ENCODE results near the gene GHRL.
"Not testable (repeated sequence)": the region's sequence is repeated elsewhere in the genome, so short reads cannot be mapped to it uniquely, and the experiment has no call there.

GHRL gene

DNA sequence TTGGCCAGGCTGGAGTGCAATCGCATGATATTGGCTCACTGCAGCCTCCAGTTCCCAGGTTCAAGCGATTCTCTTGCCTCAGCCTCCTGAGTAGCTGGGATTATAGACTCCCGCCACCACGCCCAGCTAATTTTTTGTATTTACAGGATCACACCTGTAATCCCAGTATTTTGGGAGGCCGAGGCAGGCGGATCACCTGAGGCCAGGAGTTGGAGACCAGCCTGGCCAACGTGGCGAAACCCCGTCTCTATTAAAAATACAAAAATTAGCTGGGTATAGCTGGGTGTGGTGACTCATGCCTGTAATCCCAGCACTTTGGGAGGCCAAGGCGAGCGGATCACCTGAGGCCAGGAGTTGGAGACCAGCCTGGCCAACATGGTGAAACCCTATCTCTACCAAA lies 20.3 kb downstream of the GHRL start:
- not testable (repeated sequence) for DNase-seq

GRCh38 chr3:10269443-10269842 lies 23.3 kb downstream of the GHRL start:
- no peak for DNase-seq

- no peak for DNase-seq
Observed at GRCh38 chr3:10268930-10269329, 23.8 kb downstream of the GHRL start.

GRCh38 chr3:10268116-10268515 lies 24.6 kb downstream of the GHRL start:
- DNase-seq, result no peak

DNA sequence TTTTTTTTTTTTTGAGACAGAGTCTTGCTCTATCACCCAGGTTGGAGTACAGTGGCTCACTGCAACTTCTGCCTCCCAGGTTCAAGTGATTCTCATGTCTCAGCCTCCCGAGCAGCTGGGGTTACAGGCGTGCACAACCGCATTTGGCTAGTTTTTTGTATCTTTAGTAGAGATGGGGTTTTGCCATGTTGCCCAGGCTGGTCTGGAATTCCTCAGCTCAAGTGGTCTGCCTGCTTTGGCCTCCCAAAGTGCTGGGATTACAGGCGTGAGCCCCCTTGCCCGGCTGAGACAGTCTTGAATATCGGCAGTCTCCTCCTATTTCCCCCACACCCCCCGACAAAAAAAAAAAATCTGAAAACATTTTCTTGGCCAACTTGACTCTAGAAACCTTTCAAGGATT lies 25.8 kb downstream of the GHRL start:
- DNase-seq, result not testable (repeated sequence)

DNA sequence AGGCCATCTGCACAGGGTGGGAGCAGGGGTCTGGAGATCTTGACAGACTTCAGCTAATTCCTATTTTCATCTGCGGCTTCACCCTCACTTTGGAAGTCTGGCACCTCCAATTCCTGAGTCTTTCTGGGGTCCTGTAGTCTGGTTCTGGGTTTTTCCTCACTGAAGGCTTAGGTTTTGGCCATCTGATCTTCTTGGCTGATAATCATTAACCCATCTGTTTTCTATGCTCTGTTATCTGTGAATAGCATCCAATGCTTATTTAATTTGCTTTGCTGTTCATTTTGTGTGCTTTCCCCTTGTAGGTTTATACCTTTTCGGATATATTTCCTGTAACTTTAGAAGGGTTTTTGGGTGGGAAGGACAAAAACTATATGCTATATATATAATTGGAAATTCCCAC lies 26.9 kb downstream of the GHRL start:
- no peak for DNase-seq

- DNase-seq, result peak; percentile 34
Observed at GRCh38 chr3:10263646-10264363, 28.9 kb downstream of the GHRL start.

DNA sequence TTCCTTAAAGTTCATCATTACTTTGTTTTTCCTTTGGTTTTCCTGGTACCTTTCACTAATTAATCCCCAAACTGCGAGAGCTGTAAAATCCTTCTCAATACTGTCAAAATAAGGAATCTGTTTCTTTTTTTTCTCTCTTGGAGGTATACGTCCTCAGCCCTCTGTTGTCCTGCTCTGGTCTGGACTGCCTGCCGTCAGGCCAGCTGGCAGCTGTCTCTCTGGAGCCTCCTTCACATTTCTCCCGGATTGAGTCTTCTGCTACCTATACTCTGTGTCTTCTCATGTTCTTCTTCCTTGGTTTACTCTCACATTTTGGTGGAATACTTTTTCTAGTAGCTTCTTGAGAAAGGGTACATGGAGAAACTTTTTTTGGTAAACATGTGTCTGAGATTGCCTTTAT lies 30.7 kb downstream of the GHRL start:
- DNase-seq, result no peak

- DNase-seq, result no peak
Observed at GRCh38 chr3:10260211-10260701, 32.5 kb downstream of the GHRL start.

DNA sequence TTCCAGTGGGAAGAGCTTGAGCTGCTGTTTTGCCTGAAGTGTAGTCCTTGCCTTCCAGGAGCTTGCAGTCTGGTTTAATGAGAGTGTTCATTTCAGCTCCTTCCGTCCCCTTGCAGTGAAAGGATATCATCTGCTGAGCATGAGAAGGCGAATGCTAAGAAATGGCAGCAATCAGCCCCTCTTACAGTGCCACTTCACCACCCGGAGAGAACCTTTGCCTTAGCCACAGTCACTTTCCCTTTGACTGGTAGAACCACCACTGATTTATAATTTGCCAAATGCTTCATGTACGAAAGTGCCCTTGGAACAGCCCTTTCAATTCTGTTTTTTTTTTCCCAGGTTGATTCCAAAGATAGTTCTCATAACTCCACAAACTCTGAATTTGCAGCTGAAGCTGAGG lies 32.9 kb downstream of the GHRL start:
- no peak for DNase-seq

DNA sequence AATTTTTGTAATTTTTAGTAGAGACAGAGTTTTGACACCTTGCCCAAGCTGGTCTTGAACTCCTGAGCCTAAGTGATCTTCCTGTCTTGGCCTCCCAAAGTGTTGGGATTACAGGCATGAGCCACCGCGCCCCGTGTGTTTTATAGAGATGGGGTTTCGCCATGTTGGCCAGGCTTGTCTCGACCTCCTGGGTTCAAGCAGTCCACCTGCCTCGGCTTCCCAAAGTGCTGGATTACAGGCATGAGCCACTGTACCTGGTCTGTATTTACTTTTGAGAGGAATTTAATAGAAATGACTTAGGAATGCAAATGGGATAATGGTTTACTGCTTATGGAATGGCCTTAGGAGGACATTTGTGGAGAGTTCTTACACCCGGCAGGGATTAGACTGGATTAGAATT lies 33.7 kb downstream of the GHRL start:
- no peak for DNase-seq

GRCh38 chr3:10255835-10256234 lies 36.9 kb downstream of the GHRL start:
- DNase-seq, result no peak

- no peak for DNase-seq
Observed at GRCh38 chr3:10253731-10254130, 39.0 kb downstream of the GHRL start.

DNA sequence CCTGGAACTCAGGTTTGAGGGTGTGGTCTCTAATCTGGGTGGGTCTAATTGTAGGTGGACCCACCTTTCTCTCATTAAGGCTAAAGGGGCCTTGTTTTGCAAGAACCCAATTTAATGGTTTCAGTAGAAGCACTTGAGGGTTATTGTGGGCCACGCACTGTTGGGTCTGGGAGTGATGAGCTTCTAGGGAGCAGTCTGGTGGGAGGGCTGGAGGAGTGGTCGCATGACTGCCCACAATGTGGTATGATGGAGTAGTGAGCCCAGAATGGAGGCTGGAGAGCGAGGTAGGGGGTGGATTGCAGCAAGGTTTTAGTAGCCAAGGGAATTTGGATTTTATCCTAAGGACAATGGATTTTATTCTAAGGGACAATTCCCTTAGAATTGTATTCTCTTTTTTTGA lies 41.7 kb downstream of the GHRL start:
- DNase-seq, result no peak

GRCh38 chr3:10249833-10250232 lies 42.9 kb downstream of the GHRL start:
- no peak for DNase-seq

DNA sequence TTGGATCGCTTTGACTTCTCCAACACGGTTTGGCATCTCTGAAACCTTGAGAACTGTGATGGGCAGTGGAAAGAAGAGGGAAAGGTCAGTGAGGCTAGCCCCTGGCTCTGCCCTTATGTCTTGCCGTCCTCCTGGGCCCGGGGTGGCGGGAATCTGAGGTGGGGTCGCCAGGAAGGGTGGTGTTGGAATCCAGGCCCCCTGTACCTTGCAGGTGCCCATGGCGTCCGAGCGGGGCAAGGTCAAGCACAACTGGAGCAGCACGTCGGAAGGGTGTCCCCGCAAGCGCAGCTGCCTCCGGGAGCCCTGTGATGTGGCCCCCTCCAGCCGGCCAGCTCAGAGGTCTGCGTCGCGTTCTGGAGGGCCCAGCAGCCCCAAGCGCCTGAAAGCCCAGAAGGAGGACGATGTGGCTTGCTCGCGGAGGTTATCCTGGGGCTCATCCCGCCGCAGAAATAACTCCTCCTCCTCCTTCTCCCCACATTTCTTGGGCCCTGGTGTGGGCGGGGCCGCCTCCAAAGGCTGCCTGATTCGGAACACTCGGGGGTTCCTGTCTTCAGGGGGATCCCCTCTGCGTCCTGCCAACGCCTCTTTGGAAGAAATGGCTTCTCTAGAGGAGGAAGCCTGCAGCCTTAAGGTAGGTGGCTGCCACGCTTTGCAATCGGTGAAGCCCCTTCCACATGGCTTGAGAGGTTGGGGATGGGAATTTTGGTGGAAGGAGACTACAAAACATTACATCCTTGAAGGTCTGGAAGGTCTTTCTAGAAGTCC lies 43.6 kb downstream of the GHRL start:
- no peak for DNase-seq

DNA sequence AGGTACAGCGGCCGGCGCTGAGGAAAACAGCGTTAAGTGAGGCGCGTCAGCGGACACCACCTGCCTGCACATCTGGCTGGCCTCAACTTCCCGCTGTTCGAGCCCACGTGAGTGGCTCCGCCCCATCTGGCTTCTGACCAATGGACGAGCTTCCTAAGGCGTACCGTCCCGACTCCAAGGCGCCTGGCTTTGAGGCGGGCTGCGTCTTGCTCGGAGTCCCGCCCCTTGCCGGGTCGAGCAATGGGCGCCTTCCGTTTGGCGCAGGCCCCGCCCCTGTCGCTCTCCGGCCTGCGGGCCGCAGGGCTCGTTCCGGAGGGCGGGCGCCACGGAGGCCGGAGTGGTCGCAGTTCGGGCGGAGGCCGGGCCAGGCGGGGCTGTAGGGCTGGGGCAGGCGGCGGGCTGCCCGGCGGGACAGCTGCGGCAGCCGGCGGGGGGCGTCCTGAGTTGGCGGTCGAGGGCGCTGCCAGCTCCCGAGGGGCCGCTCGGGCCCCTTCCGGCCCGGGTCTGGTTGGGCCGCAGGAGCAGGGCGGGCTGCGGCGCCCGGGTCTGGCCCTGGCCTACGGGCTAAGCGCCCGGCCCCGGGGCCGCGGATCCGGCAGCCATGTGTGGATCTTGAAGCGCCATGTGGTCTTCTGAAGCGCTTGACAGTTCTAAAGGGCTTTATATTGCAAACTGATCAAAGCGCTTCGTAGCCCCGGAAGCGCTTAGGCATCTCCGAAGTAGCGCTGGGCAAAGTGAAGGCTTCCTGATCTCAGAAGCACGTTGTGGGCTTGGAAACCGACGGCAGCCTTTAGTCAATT lies 44.4 kb downstream of the GHRL start, which contains the start of gene TATDN2:
TSS of gene TATDN2 (plus strand) at position 276 of the 800 bp plus-strand sequence. CDS start 742 bp downstream, outside the sequence.
- peak; percentile 96 for DNase-seq

DNA sequence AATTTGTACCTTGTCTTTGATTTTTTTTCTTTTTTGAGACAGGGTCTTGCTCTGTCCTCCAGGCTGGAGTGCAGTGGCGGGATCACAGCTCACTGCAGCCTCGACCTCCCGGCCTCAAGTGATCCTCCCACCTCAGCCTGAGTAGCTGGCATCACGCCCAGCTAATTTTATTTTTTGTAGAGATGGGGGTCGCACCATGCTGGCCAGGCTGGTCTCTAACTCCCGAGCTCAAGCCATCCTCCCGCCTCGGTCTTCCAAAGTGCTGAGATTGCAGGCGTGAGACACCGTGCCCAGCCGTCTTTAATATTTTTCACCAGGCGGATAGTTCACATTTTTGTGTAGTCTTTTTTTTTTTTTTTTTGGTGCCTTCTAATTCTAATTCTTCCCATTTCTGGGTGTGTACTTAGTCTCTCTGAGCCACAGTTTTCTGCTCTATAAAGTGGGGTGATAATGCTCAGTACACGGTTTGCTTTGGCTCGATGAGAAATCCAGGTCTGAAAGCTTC lies 45.0 kb downstream of the GHRL start:
- DNase-seq, result no peak

DNA sequence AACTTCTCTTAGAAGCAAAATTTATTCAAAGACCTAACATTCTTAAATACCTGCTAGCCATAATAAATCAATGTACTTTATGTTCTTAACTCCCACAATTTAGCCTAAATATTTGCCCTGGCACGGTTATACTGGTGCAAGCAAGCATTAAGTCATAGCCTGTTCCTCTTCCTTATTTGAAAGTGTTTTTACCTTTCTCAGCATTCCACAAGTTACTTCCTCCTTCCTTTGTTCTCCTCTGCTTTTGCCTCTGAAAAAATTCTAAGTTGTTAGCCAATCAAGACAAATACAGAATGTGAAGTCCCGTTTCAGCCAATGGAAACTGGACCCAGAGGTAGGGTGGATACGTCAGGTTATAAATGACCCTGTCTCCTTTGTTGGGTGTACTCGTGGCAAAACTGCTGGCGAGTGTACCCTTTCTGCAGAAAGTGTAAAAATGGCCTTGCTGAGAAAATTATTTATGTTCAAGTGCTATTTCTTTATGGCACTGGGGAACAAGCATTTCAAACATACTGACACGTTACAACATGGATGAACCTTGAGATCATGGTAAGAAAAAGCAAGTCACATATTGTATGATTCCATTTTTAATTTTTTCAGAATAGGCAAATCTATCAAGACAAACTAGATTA lies 47.5 kb downstream of the GHRL start:
- no peak for DNase-seq

- peak; percentile 65 for DNase-seq
Observed at GRCh38 chr3:10244009-10244408, 48.7 kb downstream of the GHRL start.

- DNase-seq, result peak; percentile 83
Observed at GRCh38 chr3:10242182-10243065, 50.3 kb downstream of the GHRL start.

DNA sequence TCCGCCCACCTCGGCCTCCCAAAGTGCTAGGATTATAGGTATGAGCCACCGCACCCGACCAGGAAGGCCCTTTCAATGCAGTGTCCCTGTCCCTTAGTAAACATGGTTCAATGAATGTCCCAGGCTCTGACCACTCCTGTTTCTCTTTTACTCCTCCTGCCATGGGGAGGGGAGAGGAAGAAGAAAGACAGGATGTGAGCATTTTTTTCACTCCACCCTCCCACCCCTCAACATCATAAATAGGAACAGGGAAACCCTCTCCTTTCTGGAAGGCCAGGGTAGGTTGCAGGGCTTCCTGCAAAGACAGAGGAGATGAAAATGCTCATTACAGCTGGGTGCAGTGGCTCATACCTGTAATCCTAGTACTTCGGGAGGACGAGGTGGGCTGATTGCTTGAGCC lies 51.9 kb downstream of the GHRL start:
- DNase-seq, result no peak
